Measurements from ENCODE around the gene DNM2.
"Not testable (repeated sequence)": the region's sequence is repeated elsewhere in the genome, so short reads cannot be mapped to it uniquely, and the experiment has no call there.

Gene DNM2

GRCh38 chr19:10717356-10718204, at the start of gene DNM2:
TSS of gene DNM2 (plus strand) at chr19:10718079. CDS start at chr19:10718243, 164 bp downstream.
- ATAC-seq: peak; percentile 94
- Mint-ChIP-seq H3K27ac (peak within 1 kb of the TSS; percentile 86 to 96), H3K4me1 (peaks cover 57% of the 10 kb centered on the region)

GRCh38 chr19:10669246-10669645, 48.6 kb upstream of the DNM2 start:
- H3K4me3 Mint-ChIP-seq: no peak overlapping the region
- H3K9me3 Mint-ChIP-seq: no peaks in the 10 kb centered on the region
- peaks cover 51% of the 10 kb centered on the region for H3K4me1 Mint-ChIP-seq
- ATAC-seq (no peak), DNase-seq (no peak)
- no peaks in the 10 kb centered on the region for H3K27me3 Mint-ChIP-seq
- H3K27ac Mint-ChIP-seq: no peak overlapping the region

More at GRCh38 chr19:10717356-10718204, at the start of gene DNM2:
- DNase-seq: peak; percentile 97 to 99
- no peaks in the 10 kb centered on the region for H3K27me3 Mint-ChIP-seq
- no peaks in the 10 kb centered on the region for H3K9me3 Mint-ChIP-seq
- peak within 1 kb of the TSS; percentile 90 to 98 for H3K4me3 Mint-ChIP-seq

DNA sequence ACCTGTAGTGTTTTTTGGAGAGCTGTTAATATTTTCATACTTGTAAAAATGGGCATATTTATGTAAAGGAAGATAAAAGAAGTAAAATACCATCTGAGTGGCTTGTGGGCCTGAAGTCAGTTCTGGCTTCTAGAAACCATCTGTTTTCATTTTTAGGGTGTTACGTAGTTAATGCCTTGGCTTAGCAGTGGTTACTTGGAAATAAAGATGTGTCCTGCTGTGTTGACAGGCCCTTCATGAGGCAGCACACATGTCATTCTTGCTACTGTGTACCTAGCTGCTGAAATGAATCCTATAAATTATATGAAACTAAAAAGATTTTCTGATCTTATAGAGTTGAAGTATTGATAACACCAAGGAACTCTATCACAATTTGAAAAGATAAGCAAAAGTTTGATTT, 47.7 kb upstream of the DNM2 start:
- Mint-ChIP-seq H3K27me3 (no peaks in the 10 kb centered on the region), H3K27ac (peak overlapping the region in 1 of 2 donors; percentile 13), H3K4me1 (peaks cover 51% of the 10 kb centered on the region), H3K4me3 (no peak overlapping the region), H3K9me3 (no peaks in the 10 kb centered on the region)
- ATAC-seq: no peak
- DNase-seq: no peak

DNA sequence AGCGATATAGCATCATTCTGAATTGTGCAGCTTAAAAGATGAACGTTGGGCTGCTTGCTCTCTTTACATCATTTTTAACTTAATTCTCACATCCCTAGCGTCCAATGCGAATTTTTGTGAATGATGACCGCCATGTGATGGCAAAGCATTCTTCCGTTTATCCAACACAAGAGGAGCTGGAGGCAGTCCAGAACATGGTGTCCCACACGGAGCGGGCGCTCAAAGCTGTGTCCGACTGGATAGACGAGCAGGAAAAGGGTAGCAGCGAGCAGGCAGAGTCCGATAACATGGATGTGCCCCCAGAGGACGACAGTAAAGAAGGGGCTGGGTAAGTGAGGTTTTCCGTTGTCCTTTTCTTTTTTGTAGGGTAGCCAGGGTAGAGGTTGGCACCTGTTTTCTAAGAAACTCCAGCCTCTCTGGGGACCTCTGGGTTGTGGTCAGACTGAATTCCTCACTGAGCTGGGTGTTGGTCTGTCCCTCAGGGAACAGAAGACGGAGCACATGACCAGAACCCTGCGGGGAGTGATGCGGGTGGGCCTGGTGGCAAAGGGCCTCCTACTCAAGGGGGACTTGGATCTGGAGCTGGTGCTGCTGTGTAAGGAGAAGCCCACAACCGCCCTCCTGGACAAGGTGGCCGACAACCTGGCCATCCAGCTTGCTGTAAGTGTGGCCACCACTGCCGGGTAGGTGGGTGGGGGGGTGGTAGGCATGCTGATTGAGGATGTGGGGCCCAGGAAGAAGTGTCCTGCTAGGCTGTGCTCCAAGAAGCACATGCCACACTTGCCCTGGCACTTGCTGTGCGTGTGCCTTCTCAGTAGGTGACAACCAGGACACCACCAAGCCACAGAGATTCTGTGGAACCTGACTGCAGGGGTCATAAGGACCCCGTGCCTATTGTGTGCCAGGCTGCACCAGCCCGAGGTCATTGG, 46.7 kb upstream of the DNM2 start:
- Mint-ChIP-seq H3K4me3 (no peak overlapping the region), H3K4me1 (peaks cover 45% of the 10 kb centered on the region), H3K27me3 (no peaks in the 10 kb centered on the region), H3K27ac (peak overlapping the region in 1 of 2 donors; percentile 48), H3K9me3 (no peaks in the 10 kb centered on the region)
- no peak for DNase-seq
- no peak for ATAC-seq

DNA sequence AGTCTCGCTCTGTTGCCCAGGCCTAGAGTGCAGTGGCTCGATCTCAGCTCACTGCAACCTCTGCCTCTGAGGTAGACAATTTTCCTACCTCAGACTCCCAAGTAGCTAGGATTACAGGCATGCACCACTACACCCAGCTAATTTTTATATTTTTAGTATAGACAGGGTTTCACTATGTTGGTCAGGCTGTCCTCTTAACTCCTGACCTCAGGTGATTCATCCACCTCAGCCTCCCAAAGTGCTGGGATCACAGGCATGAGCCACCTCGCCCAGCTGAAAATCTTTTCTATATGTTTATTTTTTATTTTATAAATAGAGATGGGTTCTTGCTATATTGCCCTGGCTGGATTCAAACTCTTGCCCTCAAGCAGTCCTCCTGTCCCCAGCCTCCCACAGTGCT, 46.0 kb upstream of the DNM2 start:
- not testable (repeated sequence) for H3K4me3 Mint-ChIP-seq, ATAC-seq, DNase-seq, H3K9me3 Mint-ChIP-seq, H3K27me3 Mint-ChIP-seq
- H3K27ac Mint-ChIP-seq: peak overlapping the region in 1 of 2 donors; percentile 72
- H3K4me1 Mint-ChIP-seq: peaks cover 38% of the 10 kb centered on the region

- H3K4me3 Mint-ChIP-seq, DNase-seq, H3K9me3 Mint-ChIP-seq, ATAC-seq, H3K27ac Mint-ChIP-seq, H3K4me1 Mint-ChIP-seq, H3K27me3 Mint-ChIP-seq: not testable (repeated sequence)
These were observed 42.7 kb upstream of the DNM2 start for GRCh38 chr19:10675214-10675613.

DNA sequence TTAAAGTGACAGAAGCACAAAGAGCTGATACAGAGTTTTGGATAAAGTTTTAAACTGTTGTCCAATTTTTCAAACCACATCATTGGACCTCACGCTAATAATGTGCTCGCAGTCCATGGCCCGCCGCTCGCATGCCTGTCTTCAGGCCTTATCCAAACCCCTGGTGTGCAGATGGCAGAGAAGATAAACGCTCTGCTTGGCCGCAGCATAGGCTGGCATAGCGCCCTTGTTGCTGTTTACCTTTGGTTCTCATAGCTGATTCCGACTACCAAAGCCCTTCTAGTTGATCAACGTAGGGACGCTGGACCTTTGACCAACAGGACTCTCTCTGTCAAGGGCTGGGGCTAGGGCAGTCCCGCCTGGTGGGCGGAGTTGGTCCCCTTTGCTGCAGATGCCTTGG, 40.1 kb upstream of the DNM2 start:
- Mint-ChIP-seq H3K4me3 (no peak overlapping the region), H3K27ac (no peak overlapping the region), H3K4me1 (no peaks in the 10 kb centered on the region), H3K9me3 (no peaks in the 10 kb centered on the region), H3K27me3 (no peaks in the 10 kb centered on the region)
- DNase-seq (no peak), ATAC-seq (no peak)

- H3K27me3 Mint-ChIP-seq: no peaks in the 10 kb centered on the region
- H3K4me1 Mint-ChIP-seq: no peaks in the 10 kb centered on the region
- H3K4me3 Mint-ChIP-seq: no peak overlapping the region
- H3K9me3 Mint-ChIP-seq: no peaks in the 10 kb centered on the region
- no peak overlapping the region for H3K27ac Mint-ChIP-seq
- DNase-seq: no peak
- no peak for ATAC-seq
These were observed 39.1 kb upstream of the DNM2 start for GRCh38 chr19:10678813-10679212.

DNA sequence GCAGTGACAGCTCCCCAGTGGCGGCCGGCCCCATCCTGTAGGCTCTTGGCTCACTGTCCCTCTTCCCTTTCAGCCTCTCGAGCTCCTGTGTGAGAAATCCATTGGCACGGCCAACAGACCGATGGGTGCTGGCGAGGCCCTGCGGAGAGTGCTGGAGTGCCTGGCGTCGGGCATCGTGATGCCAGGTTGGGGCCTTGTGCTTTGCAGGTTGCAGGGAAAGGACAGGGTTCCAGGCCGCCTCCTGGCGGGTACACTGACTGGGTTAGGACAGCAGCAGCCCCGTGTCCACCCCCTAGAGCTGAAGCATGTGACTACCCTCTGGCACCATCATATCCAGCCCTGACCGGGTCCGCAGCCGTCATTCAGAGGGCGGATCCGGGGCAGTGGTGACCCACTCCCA, 38.1 kb upstream of the DNM2 start:
- no peaks in the 10 kb centered on the region for H3K9me3 Mint-ChIP-seq
- H3K27me3 Mint-ChIP-seq: no peaks in the 10 kb centered on the region

GRCh38 chr19:10680545-10681135, 37.2 kb upstream of the DNM2 start:
- Mint-ChIP-seq H3K4me3 (no peak overlapping the region), H3K27ac (no peak overlapping the region), H3K4me1 (no peaks in the 10 kb centered on the region), H3K9me3 (no peaks in the 10 kb centered on the region), H3K27me3 (no peaks in the 10 kb centered on the region)
- ATAC-seq (no peak), DNase-seq (no peak)

More for the DNA sequence above, 38.1 kb upstream of the DNM2 start:
- H3K27ac Mint-ChIP-seq: peak overlapping the region in 1 of 2 donors; percentile 48
- H3K4me3 Mint-ChIP-seq: no peak overlapping the region
- no peak for DNase-seq
- no peak for ATAC-seq
- no peaks in the 10 kb centered on the region for H3K4me1 Mint-ChIP-seq

DNA sequence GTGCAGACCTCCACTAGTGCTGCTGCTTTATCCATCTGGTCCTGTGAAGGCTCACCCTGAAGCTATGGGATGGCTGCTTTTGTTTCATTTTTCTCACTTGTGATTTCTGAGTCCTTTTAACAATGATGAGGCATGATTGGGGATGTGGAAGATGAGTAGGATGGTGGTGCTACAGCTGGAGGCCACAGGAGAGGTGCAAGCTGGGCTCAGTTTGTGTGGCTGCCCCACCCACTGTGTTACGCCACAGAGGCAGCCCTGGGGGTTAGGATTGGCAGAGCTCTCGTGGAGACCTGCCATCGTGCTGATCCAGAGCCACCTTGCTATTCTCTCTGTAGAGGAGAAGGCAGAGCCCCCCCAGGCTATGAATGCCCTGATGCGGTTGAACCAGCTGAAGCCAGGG, 36.2 kb upstream of the DNM2 start:
- H3K27me3 Mint-ChIP-seq: no peaks in the 10 kb centered on the region
- no peaks in the 10 kb centered on the region for H3K4me1 Mint-ChIP-seq
- ATAC-seq: no peak
- no peak overlapping the region for H3K4me3 Mint-ChIP-seq
- no peak overlapping the region for H3K27ac Mint-ChIP-seq
- DNase-seq: no peak
- no peaks in the 10 kb centered on the region for H3K9me3 Mint-ChIP-seq

GRCh38 chr19:10682397-10683063, 35.3 kb upstream of the DNM2 start:
- no peaks in the 10 kb centered on the region for H3K9me3 Mint-ChIP-seq
- ATAC-seq: no peak
- H3K4me3 Mint-ChIP-seq: no peak overlapping the region
- no peaks in the 10 kb centered on the region for H3K4me1 Mint-ChIP-seq
- H3K27ac Mint-ChIP-seq: peak overlapping the region in 1 of 2 donors; percentile 27
- H3K27me3 Mint-ChIP-seq: no peaks in the 10 kb centered on the region
- DNase-seq: no peak

GRCh38 chr19:10683064-10683426, 34.8 kb upstream of the DNM2 start:
- Mint-ChIP-seq H3K27ac (no peak overlapping the region), H3K4me3 (no peak overlapping the region)
- DNase-seq: no peak

DNA sequence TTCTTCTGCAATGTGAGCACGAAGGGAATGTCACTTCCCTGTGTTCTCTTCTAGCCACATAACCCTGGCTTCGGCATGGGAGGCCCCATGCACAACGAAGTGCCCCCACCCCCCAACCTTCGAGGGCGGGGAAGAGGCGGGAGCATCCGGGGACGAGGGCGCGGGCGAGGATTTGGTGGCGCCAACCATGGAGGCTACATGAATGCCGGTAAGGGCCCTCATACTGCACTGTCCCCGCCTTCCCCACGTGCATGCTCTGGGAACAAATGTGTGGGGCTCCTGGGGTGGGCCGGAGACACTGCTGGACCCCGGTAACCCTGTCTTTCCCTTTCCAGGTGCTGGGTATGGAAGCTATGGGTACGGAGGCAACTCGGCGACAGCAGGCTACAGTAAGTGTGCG, 34.3 kb upstream of the DNM2 start:
- Mint-ChIP-seq H3K9me3 (no peaks in the 10 kb centered on the region), H3K4me3 (no peak overlapping the region), H3K4me1 (peaks cover 7% of the 10 kb centered on the region), H3K27ac (no peak overlapping the region), H3K27me3 (no peaks in the 10 kb centered on the region)
- ATAC-seq (no peak), DNase-seq (no peak)

More at GRCh38 chr19:10683064-10683426, 34.8 kb upstream of the DNM2 start:
- Mint-ChIP-seq H3K4me1 (peaks cover 5% of the 10 kb centered on the region), H3K27me3 (no peaks in the 10 kb centered on the region), H3K9me3 (no peaks in the 10 kb centered on the region)
- no peak for ATAC-seq

DNA sequence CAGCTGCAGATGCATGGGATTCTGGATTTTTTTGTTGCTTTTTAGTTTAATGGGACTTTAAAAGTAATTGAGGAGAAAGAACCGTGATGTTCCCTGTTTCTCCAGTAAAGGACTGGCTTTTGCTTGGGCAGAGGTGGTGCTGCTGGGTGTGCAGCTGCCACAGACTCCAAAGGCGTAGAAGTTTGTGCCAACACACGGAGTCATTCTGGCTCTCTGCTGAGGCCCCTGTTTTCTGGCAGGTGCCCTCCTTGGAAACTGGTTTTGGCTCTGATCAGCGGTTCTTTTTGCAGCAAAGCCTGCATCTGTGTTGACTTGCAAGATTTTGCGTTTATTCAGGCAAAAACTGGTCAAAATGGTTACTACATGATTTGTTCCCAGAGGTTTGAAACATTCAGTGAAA, 32.7 kb upstream of the DNM2 start:
- H3K27ac Mint-ChIP-seq: no peak overlapping the region

More for the DNA sequence above, 32.7 kb upstream of the DNM2 start:
- ATAC-seq (no peak), DNase-seq (no peak)
- Mint-ChIP-seq H3K4me3 (no peak overlapping the region), H3K27me3 (no peaks in the 10 kb centered on the region), H3K9me3 (no peaks in the 10 kb centered on the region), H3K4me1 (peaks cover 7% of the 10 kb centered on the region)
